ENCODE data around the gene TBC1D1. TPM values are rescaled to one million over a fixed set of nuclear protein-coding genes. Genes with fewer than 3 reads are reported as not detected.

The TBC1D1 gene
- total RNA-seq, 1 donor, result 72.6 TPM

GRCh38 chr4:38034986-38035882 lies 144.3 kb downstream of the TBC1D1 start:
- Histone ChIP-seq H3K4me1 (ENCODE audit: insufficient read depth, low read length) (no peaks in the 10 kb centered on the region), H3K4me3 (ENCODE audit: low read length) (no peak overlapping the region), H3K27me3 (ENCODE audit: insufficient read depth, low read length) (no peaks in the 10 kb centered on the region), H3K9me3 (ENCODE audit: low read depth, low read length) (no peaks in the 10 kb centered on the region)

GRCh38 chr4:38036548-38036947 lies 145.7 kb downstream of the TBC1D1 start:
- H3K4me3 ChIP-seq (ENCODE audit: low read length), result no peak overlapping the region
- no peaks in the 10 kb centered on the region for H3K9me3 ChIP-seq (ENCODE audit: low read depth, low read length)
- H3K4me1 ChIP-seq (ENCODE audit: insufficient read depth, low read length), result no peaks in the 10 kb centered on the region
- H3K27me3 ChIP-seq (ENCODE audit: insufficient read depth, low read length), result no peaks in the 10 kb centered on the region

- H3K4me3 ChIP-seq (ENCODE audit: low read length), result no peak overlapping the region
Measured at GRCh38 chr4:38037612-38038011, 146.7 kb downstream of the TBC1D1 start.

GRCh38 chr4:38040619-38041018 lies 149.7 kb downstream of the TBC1D1 start:
- Histone ChIP-seq H3K27me3 (ENCODE audit: insufficient read depth, low read length) (no peaks in the 10 kb centered on the region), H3K4me3 (ENCODE audit: low read length) (no peak overlapping the region), H3K4me1 (ENCODE audit: insufficient read depth, low read length) (no peaks in the 10 kb centered on the region), H3K9me3 (ENCODE audit: low read depth, low read length) (no peaks in the 10 kb centered on the region)

More at GRCh38 chr4:38037612-38038011, 146.7 kb downstream of the TBC1D1 start:
- H3K4me1 ChIP-seq (ENCODE audit: insufficient read depth, low read length), result no peaks in the 10 kb centered on the region
- no peaks in the 10 kb centered on the region for H3K9me3 ChIP-seq (ENCODE audit: low read depth, low read length)
- H3K27me3 ChIP-seq (ENCODE audit: insufficient read depth, low read length), result no peaks in the 10 kb centered on the region

- H3K4me1 ChIP-seq (ENCODE audit: insufficient read depth, low read length), result no peaks in the 10 kb centered on the region
- no peaks in the 10 kb centered on the region for H3K9me3 ChIP-seq (ENCODE audit: low read depth, low read length)
- H3K4me3 ChIP-seq (ENCODE audit: low read length), result no peak overlapping the region
- H3K27me3 ChIP-seq (ENCODE audit: insufficient read depth, low read length), result no peaks in the 10 kb centered on the region
Measured at GRCh38 chr4:38044060-38044459, 153.2 kb downstream of the TBC1D1 start.

- Histone ChIP-seq H3K4me3 (ENCODE audit: low read length) (no peak overlapping the region), H3K4me1 (ENCODE audit: insufficient read depth, low read length) (no peaks in the 10 kb centered on the region), H3K9me3 (ENCODE audit: low read depth, low read length) (no peaks in the 10 kb centered on the region), H3K27me3 (ENCODE audit: insufficient read depth, low read length) (no peaks in the 10 kb centered on the region)
Measured at GRCh38 chr4:38045289-38045988, 154.6 kb downstream of the TBC1D1 start.

- no peaks in the 10 kb centered on the region for H3K4me1 ChIP-seq (ENCODE audit: insufficient read depth, low read length)
- H3K9me3 ChIP-seq (ENCODE audit: low read depth, low read length), result no peaks in the 10 kb centered on the region
- H3K4me3 ChIP-seq (ENCODE audit: low read length), result no peak overlapping the region
- no peaks in the 10 kb centered on the region for H3K27me3 ChIP-seq (ENCODE audit: insufficient read depth, low read length)
Measured at GRCh38 chr4:38046727-38047489, 156.0 kb downstream of the TBC1D1 start.

- H3K4me3 ChIP-seq (ENCODE audit: low read length), result no peak overlapping the region
- no peaks in the 10 kb centered on the region for H3K9me3 ChIP-seq (ENCODE audit: low read depth, low read length)
- no peaks in the 10 kb centered on the region for H3K4me1 ChIP-seq (ENCODE audit: insufficient read depth, low read length)
- no peaks in the 10 kb centered on the region for H3K27me3 ChIP-seq (ENCODE audit: insufficient read depth, low read length)
Measured at GRCh38 chr4:38049545-38050170, 158.8 kb downstream of the TBC1D1 start.

- Histone ChIP-seq H3K9me3 (ENCODE audit: low read depth, low read length) (no peaks in the 10 kb centered on the region), H3K4me1 (ENCODE audit: insufficient read depth, low read length) (no peaks in the 10 kb centered on the region)
Measured at GRCh38 chr4:38050560-38051350, 159.9 kb downstream of the TBC1D1 start.

GRCh38 chr4:38055566-38055965 lies 164.7 kb downstream of the TBC1D1 start:
- H3K27me3 ChIP-seq (ENCODE audit: insufficient read depth, low read length), result no peaks in the 10 kb centered on the region
- no peaks in the 10 kb centered on the region for H3K4me1 ChIP-seq (ENCODE audit: insufficient read depth, low read length)
- no peak overlapping the region for H3K4me3 ChIP-seq (ENCODE audit: low read length)
- H3K9me3 ChIP-seq (ENCODE audit: low read depth, low read length), result no peaks in the 10 kb centered on the region

More at GRCh38 chr4:38050560-38051350, 159.9 kb downstream of the TBC1D1 start:
- Histone ChIP-seq H3K27me3 (ENCODE audit: insufficient read depth, low read length) (no peaks in the 10 kb centered on the region), H3K4me3 (ENCODE audit: low read length) (no peak overlapping the region)

- H3K27me3 ChIP-seq (ENCODE audit: insufficient read depth, low read length), result no peaks in the 10 kb centered on the region
- H3K4me1 ChIP-seq (ENCODE audit: insufficient read depth, low read length), result no peaks in the 10 kb centered on the region
- H3K9me3 ChIP-seq (ENCODE audit: low read depth, low read length), result no peaks in the 10 kb centered on the region
- H3K4me3 ChIP-seq (ENCODE audit: low read length), result no peak overlapping the region
Measured at GRCh38 chr4:38056011-38056685, 165.3 kb downstream of the TBC1D1 start.

GRCh38 chr4:38058151-38058550 lies 167.3 kb downstream of the TBC1D1 start:
- no peak overlapping the region for H3K4me3 ChIP-seq (ENCODE audit: low read length)
- H3K9me3 ChIP-seq (ENCODE audit: low read depth, low read length), result no peaks in the 10 kb centered on the region
- peaks cover 3% of the 10 kb centered on the region for H3K4me1 ChIP-seq (ENCODE audit: insufficient read depth, low read length)
- no peaks in the 10 kb centered on the region for H3K27me3 ChIP-seq (ENCODE audit: insufficient read depth, low read length)

GRCh38 chr4:38060829-38061431 lies 170.0 kb downstream of the TBC1D1 start:
- Histone ChIP-seq H3K4me3 (ENCODE audit: low read length) (no peak overlapping the region), H3K27me3 (ENCODE audit: insufficient read depth, low read length) (no peaks in the 10 kb centered on the region), H3K9me3 (ENCODE audit: low read depth, low read length) (no peaks in the 10 kb centered on the region), H3K4me1 (ENCODE audit: insufficient read depth, low read length) (peaks cover 3% of the 10 kb centered on the region)
